Measurements from ENCODE around the gene GPX7.
A peak's percentile ranks its signal among the peaks of the same experiment; 100 is the strongest.
"Not testable (repeated sequence)": the region's sequence is repeated elsewhere in the genome, so short reads cannot be mapped to it uniquely, and the experiment has no call there.

The GPX7 gene

DNA sequence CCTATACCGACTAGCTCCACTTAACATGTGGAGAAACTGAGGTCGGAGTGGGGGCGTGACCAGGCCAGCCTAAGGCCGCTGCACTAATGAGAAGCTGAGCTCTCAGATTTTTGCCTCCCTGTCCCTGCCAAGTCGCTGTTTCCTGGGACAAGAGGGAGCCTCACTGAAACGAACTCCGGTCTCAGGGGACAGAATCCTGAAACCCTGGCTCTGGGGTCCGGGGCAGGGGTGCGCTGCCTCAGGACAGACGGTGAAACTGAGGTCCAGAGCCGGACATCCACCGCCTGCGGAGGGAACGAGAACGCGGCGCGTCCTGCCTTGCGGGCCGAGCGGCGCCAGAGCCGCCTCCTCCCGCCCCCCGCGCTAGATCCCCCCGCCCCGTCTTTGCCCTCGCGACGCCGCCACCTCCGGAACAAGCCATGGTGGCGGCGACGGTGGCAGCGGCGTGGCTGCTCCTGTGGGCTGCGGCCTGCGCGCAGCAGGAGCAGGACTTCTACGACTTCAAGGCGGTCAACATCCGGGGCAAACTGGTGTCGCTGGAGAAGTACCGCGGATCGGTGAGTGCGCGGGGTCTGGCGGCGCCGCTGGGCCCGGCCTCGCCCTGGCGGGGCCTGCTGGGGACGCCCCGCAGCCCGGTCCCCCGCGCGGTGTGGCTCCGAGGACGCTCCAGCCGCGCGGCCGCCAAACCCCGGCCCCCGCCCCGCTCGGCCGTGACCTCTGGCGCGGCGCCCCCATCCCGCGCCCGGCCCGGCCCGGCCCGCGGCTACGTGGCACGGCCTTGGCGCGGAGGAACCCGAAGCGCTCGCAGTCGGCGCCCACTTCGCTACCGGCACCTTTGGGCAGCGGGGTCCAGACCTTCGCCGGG, at the start of gene GPX7:
Gene GPX7, plus strand, starts transcription at position 381 of the 865 bp plus-strand sequence. Its CDS starts 39 bp downstream, at position 420.
- peak; percentile 46 to 59 for DNase-seq

DNA sequence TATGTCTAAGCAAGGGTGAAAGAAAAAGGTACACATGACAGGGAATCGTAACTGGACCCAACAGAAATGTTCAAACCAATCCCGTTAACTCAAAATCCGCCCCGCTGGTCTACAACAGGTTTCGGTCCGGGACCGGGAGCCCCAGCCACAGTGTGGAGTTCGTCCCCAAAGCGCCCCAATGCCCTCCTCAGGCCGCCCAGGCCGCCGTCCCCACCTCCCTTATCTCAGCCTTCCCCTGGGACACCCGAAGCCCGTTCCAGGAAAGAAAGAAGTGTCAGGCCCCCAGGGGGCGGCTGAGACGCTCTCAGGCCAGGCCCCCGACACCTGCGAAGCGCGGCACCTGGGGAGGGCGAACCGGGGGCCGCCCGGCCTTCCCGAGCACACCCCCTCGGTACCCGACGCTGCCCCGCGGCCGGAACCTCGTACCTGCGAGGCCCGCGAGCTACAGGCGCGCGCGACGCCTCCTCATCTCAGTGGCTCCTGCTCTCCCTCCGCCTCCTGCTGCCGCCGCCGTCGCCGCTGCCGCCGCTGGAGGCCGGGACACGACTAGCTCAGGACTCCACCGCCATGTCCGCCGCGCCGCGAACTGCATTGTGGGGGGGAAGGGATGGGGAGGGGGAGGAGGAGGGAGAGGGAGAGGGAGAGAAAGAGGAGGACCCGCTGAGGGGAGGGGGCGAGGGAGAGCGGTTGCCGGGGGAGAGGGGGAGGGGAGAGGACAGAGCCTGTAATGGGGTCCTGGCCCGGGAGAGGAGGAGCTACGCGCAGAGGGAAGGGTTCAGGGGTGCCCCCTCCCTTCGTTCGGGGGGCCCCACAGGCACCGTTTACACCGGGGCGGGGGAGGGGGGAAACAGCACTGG, 49.4 kb upstream of the GPX7 start, which contains the start of gene TUT4:
Gene TUT4, minus strand, starts transcription at position 588 of the 857 bp plus-strand sequence. CDS start 26,812 bp downstream, outside the sequence.
- DNase-seq, result peak; percentile 79 to 80

DNA sequence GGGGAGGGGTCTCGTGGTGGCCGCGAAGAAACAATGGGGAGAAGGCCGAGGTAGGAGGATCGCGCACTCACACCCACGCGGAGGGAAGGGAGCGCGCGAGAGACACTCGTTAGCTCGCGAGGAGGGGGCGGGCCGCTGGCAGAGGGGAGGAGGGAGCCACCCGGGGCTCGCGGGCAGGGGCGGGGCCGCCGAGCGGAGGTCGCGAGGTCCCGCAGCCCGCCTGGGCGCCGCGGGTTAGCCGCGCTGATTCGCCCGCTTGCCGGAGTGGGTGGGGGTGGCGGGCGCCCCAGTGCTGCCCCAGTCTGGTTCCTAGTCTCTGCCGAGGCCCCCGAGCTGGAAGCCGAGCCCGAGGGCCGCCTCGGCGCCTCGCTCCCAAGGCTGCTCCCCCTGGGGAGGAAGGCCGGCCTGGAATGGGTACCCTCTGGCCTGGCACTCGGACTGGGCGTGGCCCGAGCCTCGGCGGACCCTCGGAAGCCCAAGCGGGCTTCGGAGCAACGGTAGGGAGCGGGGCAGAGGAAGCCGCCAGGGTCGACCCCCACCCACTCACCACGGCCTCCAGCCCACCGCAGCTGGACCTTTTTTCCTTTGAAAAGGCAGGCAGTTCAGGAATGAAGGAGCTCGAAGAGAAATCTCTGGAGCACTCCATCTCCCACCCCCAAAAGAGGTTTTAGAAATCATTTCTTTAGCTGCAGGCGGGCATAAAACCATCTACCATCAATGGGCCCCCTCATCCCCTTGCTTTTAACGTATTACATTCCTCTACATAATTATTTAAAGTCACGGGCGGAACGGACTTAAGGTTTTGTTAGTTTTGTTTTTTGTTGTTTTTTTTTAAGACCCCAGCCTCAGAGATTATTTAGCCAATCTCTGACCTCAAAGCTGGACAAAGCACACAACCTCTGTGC, 48.6 kb upstream of the GPX7 start:
- peak; percentile 90 to 91 for DNase-seq

DNA sequence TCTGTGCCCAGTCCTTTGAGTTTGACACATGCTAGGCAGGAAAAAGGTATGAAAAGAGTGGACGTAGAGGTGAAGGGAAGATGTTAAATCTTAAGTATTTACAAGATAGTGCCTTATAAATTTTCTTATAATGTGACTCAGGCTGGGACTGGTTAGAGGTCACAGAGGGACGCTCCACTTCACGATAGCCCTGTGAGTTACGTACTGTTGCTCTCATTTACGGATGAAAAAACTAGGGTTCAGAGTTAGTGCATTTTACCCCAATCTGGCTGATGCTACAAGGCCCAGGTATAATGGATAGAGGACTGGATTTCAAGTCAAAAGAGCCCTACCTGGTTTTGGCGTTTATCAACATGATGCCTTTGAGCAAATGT, 47.9 kb upstream of the GPX7 start:
- DNase-seq, result no peak

DNA sequence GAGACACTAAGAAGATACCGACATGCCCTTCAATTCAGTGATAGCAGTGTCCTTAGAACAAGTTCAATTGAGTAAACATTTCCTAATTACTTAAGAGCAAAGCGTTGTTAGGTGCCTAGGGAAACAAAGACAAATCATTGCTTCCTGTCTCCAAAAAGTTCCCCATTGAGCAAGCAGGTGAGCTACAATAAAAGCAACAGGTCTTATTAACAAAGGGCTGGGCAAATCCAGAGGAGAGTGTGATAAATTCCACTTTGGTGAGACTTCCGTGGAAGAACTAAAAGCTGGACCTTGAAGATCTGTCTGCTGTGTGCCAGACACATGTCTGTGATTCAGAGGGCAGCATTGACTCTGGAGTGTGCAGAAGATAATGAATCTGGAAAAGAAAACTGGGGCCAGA, 47.4 kb upstream of the GPX7 start:
- DNase-seq, result no peak

DNA sequence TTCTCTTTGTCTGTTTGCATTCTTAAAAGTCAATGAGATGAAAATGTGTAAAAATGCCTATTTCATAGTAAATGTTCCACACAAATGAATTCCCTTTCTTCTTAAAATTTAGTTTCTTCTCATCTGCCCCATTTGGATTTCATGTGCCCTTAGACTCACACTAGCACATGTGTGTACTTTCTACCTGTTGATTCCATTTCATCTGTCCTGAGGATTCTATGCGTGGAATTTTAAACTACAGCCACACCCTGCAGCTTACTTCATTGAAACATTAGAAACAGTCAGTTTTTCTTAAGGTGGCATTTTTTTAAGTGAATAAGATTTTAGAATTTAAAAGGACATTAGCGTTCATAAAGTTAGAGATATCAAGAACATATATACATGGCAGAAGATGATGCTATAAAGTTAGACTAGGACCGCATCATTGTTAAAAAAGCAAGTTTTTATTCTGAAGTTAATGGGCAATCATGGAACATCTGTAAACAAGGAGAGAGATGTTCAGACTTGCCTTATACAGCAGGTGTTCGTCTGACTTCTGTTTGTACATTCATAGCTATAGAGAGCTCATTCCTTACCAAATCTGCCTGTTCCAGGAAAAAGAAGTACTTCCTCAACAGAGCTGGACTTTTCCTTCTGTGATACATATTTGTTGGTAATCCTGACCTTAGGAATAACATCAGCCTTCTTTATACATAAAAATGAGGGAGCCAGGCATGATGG, 45.4 kb upstream of the GPX7 start:
- DNase-seq, result no peak

DNA sequence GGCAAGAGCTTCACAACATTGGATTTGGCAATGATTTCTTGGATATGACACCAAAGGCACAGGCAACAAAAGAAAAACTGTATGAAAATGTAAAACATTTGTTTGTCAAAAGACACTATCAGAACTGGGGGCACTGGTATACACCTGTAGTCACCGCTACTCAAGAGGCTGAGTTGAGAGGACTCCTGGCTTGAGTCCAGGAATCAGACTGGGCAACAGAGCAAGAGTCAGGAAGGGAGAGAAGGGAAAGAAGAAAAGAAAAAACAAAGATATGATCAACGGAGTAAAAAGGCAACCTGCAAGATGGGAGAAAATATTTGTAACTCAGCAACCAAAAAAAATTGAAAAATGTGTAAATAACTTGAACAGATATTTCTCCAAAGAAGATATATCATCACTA, 43.2 kb upstream of the GPX7 start:
- no peak for DNase-seq

DNA sequence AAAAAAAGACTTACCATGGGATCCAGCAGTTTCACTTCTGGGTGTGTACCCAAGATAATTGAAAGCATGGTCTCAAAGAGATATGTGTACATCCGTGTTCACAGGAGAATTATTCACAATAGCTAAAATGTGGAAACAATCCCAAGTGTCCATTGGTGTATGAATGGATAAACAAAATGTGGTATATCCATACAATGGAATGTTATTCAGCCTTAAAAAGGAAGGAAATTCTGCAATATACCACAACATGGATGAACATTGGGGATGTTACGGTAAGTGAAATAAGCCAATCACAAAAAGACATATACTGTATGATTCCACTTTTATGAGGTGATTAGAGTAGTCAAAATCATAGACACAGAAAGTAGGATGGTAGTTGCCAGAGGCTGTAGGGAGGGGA, 42.3 kb upstream of the GPX7 start:
- DNase-seq, result no peak

DNA sequence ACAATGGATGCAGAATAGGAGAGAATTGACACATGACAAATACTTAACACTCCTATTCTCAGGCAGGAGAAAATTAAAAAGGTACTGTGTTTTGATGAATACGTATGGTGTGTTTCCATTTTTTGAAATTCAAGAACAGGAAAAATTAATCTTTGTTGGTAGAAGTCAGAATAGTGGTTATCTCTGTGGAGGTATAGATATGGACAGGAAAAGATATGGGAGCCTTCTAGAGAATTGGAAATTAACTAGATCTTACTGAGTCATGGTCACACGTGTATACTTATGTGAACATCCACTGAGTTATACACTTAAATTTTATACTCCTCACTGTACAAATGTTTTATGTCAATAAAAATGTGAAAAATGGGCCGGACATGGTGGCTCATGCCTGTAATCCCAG, 39.4 kb upstream of the GPX7 start:
- no peak for DNase-seq

DNA sequence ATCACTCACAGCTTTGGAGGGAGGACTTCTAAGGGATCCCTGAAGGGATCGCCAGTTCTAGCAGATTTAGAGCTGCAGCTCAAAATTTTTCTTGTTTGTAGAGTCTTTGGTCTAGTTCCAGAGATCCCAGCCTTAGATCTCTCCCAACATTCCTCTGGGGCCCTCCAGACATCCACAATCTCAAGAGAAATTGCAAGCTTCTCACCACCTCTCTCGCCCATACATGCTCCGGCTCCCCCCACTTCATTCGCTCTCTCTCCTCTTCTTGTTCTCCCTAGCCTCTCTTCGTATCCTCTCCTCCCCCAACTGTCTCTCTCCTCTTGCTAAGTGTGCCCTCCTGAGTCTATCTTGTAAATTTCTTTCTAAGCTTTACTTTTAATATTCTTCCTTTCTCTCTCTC, 34.2 kb upstream of the GPX7 start:
- DNase-seq, result no peak

DNA sequence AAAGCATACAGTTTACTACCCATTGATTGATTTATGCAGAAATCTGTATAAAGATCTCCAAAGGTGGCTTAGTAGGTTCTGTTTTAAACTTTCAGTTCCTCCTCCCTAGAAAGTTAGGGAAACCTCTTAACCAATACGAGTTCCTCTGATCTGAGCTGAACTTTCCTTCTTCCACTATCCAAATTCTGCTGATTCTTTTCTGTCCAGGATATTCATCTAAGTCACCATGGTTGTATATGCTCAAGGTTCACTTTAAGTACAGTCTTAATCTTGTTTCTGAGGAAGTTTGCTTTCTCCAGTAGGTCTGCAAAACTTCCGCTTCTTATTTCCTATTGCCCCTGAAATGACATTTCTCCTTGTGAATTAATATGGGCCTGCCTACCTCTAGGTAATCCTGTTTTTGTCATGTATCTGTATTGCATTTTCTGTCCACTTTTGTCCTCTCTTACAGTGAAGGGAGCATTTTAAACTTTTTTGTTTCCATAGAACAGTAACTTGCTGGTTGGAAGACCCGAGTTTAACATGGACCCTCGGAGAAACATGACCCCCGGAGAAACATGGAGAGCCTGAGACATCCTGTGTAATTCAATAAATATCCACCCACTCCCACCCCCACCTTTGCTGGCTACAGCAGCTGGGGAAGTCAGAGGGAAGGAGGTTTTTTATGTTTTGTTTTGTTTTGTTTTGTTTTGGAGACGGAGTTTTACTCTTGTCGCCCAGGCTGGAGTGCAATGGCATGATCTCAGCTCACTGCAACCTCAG, 32.5 kb upstream of the GPX7 start:
- no peak for DNase-seq

DNA sequence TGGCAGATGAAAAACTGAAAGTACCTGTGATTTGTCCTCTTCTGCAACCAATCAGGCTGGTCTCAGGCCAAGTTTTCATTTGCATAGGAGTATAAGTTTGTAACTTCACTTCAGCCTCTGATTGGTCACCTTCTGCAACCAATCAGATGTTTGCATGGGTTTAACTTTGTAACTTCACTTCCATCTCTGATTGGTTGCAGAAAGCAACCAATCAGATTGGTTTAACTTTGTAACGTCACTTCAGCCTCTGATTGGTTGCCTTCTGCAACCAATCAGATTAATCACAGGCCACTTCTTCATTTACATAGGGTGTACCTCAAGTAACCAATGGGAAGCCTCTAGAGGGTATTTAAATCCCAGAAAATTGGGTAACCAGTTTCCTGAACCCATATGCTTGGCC, 30.4 kb upstream of the GPX7 start:
- DNase-seq, result no peak

DNA sequence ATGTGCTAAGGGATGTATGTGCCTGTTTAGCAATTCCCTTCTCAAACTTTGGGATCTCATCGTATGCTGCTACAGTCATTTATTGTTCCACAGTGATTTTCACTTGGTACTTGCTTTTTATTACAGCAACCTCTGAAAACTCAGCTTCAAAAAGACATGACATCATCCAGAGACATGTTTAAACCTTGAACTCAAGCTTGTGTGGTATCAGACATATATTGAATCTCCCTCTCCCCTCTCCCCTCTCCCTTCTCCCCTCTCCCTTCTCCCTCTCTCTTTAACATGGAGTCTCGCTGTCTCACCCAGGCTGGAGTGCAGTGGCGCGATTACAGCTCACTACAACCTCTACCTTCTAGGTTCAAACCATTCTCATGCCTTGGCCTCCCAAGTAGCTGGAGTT, 29.8 kb upstream of the GPX7 start:
- no peak for DNase-seq

DNA sequence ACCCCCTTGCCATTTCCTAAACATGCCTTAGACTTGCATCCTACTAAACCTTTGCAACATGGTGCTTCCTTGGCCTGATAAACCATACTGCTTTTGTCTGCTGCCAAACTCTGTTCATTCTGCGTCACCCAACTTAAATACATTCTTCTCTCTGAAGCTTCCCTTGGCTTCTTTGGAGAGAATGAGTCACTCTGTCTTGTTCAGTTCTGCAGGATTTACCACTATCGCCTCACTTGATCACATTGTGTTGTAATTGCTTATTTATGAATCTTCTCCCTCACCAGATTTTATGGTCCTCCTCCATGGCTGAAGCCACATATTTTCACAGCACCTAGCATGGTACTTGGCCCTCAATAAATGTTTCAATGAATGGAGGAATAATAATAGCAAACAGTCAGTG, 27.6 kb upstream of the GPX7 start:
- DNase-seq, result no peak

DNA sequence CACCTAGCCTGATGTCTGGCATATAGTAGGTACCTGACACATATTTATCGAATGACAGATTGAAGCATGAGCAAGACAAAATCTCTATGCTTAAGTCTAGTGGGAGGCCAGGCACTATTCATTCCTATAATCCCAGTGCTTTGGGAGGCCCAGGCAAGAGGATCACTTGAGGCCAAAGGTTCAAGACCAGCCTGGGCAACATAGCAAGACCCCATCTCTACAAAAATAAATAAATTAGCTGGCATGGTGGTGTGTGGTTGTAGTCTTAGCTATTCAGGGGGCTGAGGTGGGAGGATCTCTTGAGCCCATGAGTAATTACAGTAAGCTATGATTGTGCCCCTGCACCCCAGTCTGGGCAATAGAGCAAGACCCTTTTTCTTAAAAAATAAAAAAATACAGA, 26.1 kb upstream of the GPX7 start:
- no peak for DNase-seq

DNA sequence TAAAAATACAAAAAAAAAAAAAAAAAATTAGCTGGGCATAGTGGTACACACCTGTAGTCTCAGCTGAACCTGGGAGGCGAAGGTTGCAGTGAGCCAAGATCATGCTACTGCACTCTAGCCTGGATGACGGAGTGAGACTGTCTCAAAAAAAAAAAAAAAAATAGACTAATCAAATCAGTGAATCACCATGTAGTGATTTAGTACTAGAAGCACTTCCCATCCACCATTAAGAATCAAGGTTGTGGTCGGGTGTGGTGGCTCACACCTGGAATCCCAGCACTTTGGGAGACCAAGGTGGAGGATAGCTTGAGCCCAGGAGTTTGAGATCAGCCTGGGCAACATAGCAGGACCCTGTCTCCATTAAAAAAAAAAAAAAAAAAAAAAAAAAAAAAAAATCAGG, 24.1 kb upstream of the GPX7 start:
- DNase-seq, result not testable (repeated sequence)

DNA sequence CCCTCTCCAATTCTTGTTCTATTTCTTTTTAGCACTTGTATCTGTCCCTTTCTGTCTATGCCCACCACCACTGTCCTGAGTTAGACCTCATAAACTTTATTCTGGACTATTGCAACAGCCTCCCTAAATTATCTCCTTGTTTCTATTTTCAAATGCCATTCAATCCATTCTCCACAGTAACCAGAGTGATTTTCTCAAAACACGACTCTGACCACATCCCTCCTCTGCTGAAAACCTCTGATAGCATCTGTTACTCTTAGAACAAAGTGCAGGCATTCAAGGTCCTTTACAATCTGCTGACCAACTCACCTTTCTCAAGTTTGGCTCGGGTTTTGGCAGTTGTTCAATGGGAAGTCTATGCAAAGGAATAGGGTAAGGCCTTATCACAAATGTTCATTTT, 22.8 kb upstream of the GPX7 start:
- no peak for DNase-seq

DNA sequence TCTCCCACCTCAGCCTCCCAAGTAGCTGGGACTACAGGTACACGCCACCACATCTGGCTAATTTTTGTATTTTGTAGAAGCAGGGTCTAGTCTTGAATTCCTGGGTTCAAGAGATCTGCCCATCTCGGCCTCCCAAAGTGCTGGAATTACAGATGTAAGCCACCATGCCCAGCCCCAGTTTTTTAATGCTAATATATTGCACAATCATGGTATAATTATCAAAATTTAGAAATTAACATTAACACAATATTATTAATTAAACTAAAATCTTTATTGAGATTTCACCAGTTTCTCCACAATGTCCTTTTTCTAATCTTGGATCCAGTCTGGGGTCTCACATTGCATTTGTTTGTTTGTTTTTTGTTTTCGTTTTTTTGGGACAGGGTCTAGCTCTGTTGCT, 21.9 kb upstream of the GPX7 start:
- DNase-seq, result no peak

DNA sequence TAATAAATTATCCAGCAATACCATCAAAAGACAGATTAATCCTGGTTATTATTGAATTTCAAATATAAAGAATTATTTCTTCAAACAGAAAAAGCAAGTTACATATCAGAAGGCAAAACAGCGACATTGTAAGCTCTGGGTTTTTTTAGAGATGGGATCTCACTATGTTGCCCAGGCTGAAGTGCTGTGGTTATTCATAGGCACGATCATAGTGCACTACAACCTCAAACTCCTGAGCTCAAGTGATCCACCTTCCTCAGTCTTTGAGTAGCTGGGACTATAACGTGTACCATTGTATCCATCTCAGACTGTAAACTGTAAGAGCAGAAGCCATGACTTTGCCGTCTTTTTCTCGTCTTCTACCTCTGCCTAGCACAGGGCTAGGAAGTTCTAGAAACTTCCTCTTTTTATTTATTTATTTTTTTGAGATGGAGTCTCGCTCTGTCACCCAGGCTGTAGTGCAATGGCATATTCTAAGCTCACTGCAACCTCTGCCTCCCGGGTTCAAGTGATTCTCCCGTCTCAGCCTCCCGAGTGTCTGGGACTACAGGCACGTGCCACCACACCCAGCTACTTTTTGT, 20.0 kb upstream of the GPX7 start:
- DNase-seq, result no peak

DNA sequence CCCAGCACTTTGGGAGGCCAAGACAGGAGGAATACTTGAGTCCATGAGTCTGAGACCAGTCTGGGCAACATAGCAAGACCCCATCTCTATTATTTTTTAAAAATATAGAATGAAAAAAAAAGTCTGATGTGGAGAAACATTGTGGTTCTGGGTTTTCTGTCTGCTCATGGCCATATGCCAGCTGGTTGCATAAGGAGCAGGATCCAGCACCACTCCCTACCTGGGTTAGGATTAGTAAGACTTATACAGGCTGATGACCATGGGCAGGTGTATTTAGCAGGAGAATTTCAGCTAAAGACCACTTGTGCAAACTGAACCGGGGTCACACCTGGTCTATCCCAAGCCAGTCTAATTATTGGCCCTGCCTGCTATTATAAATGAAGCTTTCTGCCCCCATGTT, 16.7 kb upstream of the GPX7 start:
- no peak for DNase-seq

DNA sequence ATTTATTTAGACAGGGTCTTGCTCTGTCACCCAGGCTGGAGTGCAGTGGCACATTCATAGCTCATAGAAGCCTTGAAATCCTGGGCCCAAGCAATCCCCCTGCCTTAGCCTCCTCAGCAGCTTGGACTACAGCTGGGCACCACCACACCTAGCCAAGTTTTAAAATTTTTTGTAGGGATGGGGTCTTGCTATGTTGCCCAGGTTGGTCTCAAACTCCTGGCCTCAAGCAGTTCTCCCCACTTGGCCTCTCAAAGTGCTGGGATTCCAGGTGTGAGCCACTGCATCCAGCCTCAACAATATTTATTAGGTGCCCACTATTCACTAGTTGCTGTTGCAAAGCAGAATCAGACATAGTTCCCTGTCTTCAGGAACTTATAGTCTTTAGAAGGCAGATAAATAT, 14.1 kb upstream of the GPX7 start:
- DNase-seq, result no peak
